ENCODE measurements around the gene RPS5.
"Not testable (repeated sequence)": the region's sequence is repeated elsewhere in the genome, so short reads cannot be mapped to it uniquely, and the experiment has no call there.

RPS5 gene

DNA sequence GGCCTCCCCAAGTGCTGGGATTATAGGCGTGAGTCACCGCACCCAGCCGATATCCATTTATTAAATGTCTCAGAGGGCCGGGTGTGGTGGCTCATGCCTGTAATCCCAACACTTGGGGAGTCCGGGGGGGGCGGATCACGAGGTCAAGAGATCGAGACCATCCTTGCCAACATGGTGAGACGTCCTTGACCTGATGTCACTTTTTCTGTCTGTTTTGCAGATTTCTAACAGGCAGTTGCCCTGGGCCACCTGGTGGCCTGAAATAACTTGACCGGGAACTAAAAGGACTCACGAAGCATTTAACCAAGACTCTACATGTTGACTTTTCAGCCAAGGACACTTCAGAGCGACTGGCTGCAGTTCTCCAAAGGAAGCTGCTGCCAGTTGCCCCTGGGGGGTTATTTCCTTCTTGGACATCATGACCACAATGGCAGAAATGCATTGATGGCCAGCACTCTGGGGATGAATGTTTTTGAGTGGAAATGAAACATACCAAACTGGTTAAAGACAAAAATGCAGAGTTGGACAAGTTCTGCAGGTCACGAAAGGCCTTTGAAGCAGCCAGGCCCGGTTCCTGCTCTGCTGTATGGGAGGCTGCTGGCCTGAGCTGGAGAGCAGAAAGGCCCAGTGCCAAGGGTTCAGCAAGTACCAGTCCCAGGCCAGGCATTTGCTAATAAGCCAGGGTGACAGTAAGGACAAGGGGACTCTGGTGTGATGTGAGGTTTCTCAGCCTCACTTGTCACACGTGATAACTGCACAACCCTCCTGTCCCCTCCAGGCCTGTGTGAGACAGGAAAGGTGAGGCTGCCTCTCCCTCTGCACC is 14.5 kb upstream of the RPS5 start:
- Histone ChIP-seq H3K9ac (ENCODE audit: low read length in 5 of 5) (no peak overlapping the region), H3K27me3 (ENCODE audit: control insufficient read depth in 5 of 5, insufficient read depth in 4 of 5, low read length in 5 of 5) (no peaks in the 10 kb centered on the region), H3K36me3 (ENCODE audit: control insufficient read depth in 5 of 5, insufficient read depth in 5 of 5, low read length in 5 of 5) (peaks cover 0 to 3% (median 0%) of the 10 kb centered on the region in 5 donors), H3K9me3 (ENCODE audit: control insufficient read depth in 5 of 5, low read length in 5 of 5) (no peaks in the 10 kb centered on the region), H3K27ac (ENCODE audit: low read depth, low read length) (no peak overlapping the region), H3K4me1 (ENCODE audit: control insufficient read depth in 5 of 5, insufficient read depth in 5 of 5, low read length in 5 of 5) (peaks cover 0 to 4% (median 0%) of the 10 kb centered on the region in 5 donors), H3K4me3 (ENCODE audit: low read depth in 1 of 5, low read length in 5 of 5) (no peak overlapping the region)

DNA sequence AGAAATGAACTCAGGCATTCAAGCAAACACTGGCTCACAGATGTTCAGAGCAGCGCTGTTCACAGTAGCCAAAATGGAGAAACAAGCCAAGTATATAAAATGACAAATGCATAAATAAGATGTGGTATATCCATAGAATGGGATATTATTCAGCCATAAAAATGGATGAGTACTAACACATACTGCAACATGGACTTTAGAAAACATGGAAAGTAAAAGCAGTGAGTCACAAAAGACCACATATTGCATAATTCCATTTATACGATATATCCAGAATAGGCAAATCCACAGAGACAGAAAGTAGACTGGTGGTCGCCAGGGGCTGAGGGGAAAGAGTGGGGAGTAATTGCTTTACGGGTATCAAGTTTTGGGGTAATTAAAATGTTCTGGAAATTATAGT is 12.9 kb upstream of the RPS5 start:
- Histone ChIP-seq H3K36me3 (ENCODE audit: control insufficient read depth in 5 of 5, insufficient read depth in 5 of 5, low read length in 5 of 5) (no peaks in the 10 kb centered on the region), H3K27ac (ENCODE audit: low read depth, low read length) (no peak overlapping the region)

DNA sequence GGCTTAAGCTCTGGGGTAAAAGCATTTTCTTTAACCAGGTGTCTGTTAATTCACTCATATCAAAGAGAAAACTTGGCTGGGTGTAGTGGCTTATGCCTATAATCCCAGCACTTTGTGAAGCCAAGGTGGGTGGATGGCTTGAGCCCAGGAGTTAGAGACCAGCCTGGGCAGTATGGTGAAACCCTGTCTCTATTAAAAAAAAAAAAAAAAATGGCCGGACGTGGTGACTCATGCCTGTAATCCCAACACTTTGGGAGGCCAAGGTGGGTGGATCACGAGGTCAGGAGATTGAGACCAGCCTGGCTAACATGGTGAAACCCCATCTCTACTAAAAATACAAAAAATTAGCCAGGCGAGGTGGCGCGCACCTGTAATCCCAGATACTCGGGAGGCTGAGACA is 10.3 kb upstream of the RPS5 start:
- not testable (repeated sequence) for H3K9me3 ChIP-seq (ENCODE audit: control insufficient read depth in 5 of 5, low read length in 5 of 5); H3K36me3 ChIP-seq (ENCODE audit: control insufficient read depth in 5 of 5, insufficient read depth in 5 of 5, low read length in 5 of 5); H3K27ac ChIP-seq (ENCODE audit: low read depth, low read length); H3K4me3 ChIP-seq (ENCODE audit: low read depth in 1 of 5, low read length in 5 of 5); H3K27me3 ChIP-seq (ENCODE audit: control insufficient read depth in 5 of 5, insufficient read depth in 4 of 5, low read length in 5 of 5); H3K9ac ChIP-seq (ENCODE audit: low read length in 5 of 5)
- peaks cover 7 to 24% (median 19%) of the 10 kb centered on the region in 5 donors for H3K4me1 ChIP-seq (ENCODE audit: control insufficient read depth in 5 of 5, insufficient read depth in 5 of 5, low read length in 5 of 5)

More for the DNA sequence above, 12.9 kb upstream of the RPS5 start:
- Histone ChIP-seq H3K4me1 (ENCODE audit: control insufficient read depth in 5 of 5, insufficient read depth in 5 of 5, low read length in 5 of 5) (peaks cover 0 to 4% (median 0%) of the 10 kb centered on the region in 5 donors), H3K9me3 (ENCODE audit: control insufficient read depth in 5 of 5, low read length in 5 of 5) (no peaks in the 10 kb centered on the region), H3K27me3 (ENCODE audit: control insufficient read depth in 5 of 5, insufficient read depth in 4 of 5, low read length in 5 of 5) (no peaks in the 10 kb centered on the region), H3K4me3 (ENCODE audit: low read depth in 1 of 5, low read length in 5 of 5) (no peak overlapping the region), H3K9ac (ENCODE audit: low read length in 5 of 5) (no peak overlapping the region)

DNA sequence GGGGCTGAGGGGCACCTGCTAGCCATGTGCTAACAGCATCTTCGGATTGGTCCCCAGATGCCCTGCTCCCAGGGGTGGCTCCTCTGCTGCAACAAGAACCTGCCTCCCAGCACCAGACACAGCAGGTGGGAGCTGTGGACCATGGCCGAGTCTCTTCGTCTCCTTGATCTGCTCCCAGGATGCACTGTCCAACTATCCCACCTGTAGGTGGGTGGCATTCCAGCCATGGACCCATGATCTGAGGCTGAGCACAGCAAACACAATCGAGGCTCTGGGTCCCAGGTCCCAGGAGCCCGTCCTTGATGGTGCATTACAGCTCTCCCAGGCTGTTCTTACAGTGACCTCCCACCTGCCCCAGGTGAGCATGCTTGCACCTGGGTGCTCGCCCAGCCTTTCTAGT is 7.8 kb upstream of the RPS5 start:
- Histone ChIP-seq H3K36me3 (ENCODE audit: control insufficient read depth in 5 of 5, insufficient read depth in 5 of 5, low read length in 5 of 5) (no peaks in the 10 kb centered on the region), H3K27me3 (ENCODE audit: control insufficient read depth in 5 of 5, insufficient read depth in 4 of 5, low read length in 5 of 5) (no peaks in the 10 kb centered on the region), H3K4me3 (ENCODE audit: low read depth in 1 of 5, low read length in 5 of 5) (no peak overlapping the region), H3K9ac (ENCODE audit: low read length in 5 of 5) (no peak overlapping the region), H3K9me3 (ENCODE audit: control insufficient read depth in 5 of 5, low read length in 5 of 5) (no peaks in the 10 kb centered on the region), H3K4me1 (ENCODE audit: control insufficient read depth in 5 of 5, insufficient read depth in 5 of 5, low read length in 5 of 5) (peaks cover 7 to 26% (median 24%) of the 10 kb centered on the region in 5 donors), H3K27ac (ENCODE audit: low read depth, low read length) (no peak overlapping the region)

DNA sequence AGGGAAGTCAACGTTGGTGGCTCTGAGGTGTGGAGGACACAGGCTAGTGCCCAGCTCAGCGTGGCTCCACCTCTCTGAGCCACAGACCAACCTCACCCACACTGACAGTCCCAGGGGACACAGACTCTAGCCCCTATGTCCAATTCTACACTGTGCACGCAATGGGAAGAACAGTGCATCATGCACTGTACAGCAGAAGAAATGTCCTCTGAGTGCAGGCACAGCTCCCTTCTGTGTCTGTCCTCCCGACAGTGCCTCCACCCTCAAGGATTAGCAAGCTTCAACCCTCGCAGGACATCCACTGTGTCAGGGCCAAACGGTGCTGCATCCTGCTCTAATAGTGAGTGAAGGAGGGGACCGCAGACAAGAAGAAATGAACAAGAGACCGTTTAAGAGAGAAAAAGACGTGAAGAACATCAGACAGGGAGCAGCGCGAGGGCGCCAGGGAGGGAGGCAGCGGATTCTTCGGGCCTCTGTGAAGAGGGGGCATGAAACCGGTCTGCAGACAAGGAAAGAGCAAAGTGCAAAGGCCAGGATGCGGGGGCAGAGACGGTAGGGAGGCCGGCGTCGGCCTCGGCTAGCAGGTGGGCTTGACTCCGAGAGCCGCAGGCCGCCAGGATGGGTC is 6.9 kb upstream of the RPS5 start:
- Histone ChIP-seq H3K4me3 (ENCODE audit: low read depth in 1 of 5, low read length in 5 of 5) (peak overlapping the region; percentile 76 to 89 (median 83)), H3K9me3 (ENCODE audit: control insufficient read depth in 5 of 5, low read length in 5 of 5) (no peaks in the 10 kb centered on the region), H3K27ac (ENCODE audit: low read depth, low read length) (peak overlapping the region; percentile 85), H3K9ac (ENCODE audit: low read length in 5 of 5) (peak overlapping the region; percentile 3 to 89 (median 78)), H3K27me3 (ENCODE audit: control insufficient read depth in 5 of 5, insufficient read depth in 4 of 5, low read length in 5 of 5) (no peaks in the 10 kb centered on the region), H3K36me3 (ENCODE audit: control insufficient read depth in 5 of 5, insufficient read depth in 5 of 5, low read length in 5 of 5) (no peaks in the 10 kb centered on the region), H3K4me1 (ENCODE audit: control insufficient read depth in 5 of 5, insufficient read depth in 5 of 5, low read length in 5 of 5) (peaks cover 7 to 26% (median 24%) of the 10 kb centered on the region in 5 donors)

DNA sequence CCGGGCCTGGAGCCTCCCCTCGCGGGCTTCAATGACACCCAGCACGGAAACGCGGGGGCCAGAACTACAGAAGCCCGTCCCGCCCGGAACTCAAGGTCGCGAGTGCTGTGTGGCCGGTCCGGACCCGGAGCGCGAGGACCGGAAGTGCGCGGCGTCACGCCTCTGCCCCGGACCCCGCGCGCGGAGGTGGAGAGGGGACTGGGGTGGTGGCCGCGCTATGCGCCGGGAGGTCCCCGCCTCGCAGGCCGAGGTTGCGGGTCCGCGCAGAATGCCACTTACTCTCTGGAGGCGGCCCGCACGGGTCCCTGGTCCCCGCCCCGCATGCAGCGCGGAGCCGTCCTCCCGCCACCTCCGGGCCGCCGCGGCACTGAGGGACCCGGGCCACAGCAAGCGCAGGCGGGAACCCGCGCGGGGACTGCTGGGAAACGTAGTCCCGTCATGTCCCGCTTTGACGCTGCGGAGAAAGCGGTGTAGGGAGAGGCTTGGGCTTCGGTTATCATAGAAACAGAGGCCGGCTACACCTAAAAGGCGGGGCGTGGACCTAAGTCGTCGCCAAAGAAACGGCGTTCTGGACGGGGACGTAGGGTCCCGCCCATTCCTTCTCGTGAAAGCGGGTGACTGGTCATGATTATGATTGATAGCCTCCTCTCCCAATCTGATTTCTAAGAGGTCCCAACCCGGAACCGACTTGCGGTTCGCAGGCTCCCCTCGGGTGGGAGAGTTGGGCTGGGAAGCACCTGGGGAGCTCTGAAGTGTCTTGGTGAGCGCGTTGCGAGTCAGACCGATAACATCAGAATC is 6.2 kb upstream of the RPS5 start, which contains the start of gene ZNF837:
Gene ZNF837, minus strand, starts transcription at position 369 of the 798 bp plus-strand sequence. CDS start 11,698 bp downstream, outside the sequence.
- Histone ChIP-seq H3K36me3 (ENCODE audit: control insufficient read depth in 5 of 5, insufficient read depth in 5 of 5, low read length in 5 of 5) (no peaks in the 10 kb centered on the region), H3K4me1 (ENCODE audit: control insufficient read depth in 5 of 5, insufficient read depth in 5 of 5, low read length in 5 of 5) (peaks cover 9 to 32% (median 30%) of the 10 kb centered on the region in 5 donors), H3K27ac (ENCODE audit: low read depth, low read length) (peak within 1 kb of the TSS; percentile 85), H3K4me3 (ENCODE audit: low read depth in 1 of 5, low read length in 5 of 5) (peak within 1 kb of the TSS; percentile 76 to 91 (median 83)), H3K9me3 (ENCODE audit: control insufficient read depth in 5 of 5, low read length in 5 of 5) (no peaks in the 10 kb centered on the region), H3K9ac (ENCODE audit: low read length in 5 of 5) (peak within 1 kb of the TSS; percentile 3 to 89 (median 78)), H3K27me3 (ENCODE audit: control insufficient read depth in 5 of 5, insufficient read depth in 4 of 5, low read length in 5 of 5) (no peaks in the 10 kb centered on the region)

DNA sequence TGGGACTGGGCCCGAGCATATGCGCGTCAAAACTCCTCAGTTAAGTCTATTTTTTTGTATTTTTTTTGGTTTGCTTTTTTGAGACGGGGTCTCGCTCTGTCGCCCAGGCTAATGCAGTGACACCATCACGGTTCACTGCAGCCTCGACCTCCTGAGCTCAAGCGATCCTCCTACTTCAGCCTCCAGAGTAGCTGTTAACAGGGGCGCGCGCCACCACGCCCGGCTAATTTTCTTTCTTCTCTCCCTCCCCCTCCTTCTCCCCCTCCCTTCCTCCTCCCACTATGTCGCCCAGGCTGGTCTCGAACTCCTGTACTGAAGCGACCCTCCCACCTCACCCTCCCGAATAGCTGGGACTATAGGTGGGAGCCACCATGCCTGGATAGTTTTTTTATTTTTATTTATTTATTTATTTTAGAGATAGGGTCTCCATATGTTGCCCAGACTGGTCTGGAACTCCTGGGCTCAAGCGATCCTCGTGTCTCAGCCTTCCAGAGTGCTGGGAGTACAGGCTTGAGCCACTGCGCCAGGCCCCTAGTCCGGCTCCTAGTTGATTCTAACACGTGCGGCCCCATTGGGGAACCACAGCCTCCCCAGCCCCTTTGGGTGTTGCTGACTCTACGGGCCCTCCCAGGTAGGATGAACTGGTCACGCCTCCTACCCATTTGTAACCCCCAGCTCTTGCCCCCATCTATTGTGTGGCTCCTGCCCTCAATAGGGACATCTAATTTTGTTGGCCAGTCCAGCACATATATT is 5.4 kb upstream of the RPS5 start:
- Histone ChIP-seq H3K4me3 (ENCODE audit: low read depth in 1 of 5, low read length in 5 of 5) (peak overlapping the region; percentile 76 to 91 (median 83)), H3K4me1 (ENCODE audit: control insufficient read depth in 5 of 5, insufficient read depth in 5 of 5, low read length in 5 of 5) (peaks cover 11 to 40% (median 38%) of the 10 kb centered on the region in 5 donors), H3K9ac (ENCODE audit: low read length in 5 of 5) (peak overlapping the region in 4 of 5 donors; percentile 46 to 89 (median 71))

DNA sequence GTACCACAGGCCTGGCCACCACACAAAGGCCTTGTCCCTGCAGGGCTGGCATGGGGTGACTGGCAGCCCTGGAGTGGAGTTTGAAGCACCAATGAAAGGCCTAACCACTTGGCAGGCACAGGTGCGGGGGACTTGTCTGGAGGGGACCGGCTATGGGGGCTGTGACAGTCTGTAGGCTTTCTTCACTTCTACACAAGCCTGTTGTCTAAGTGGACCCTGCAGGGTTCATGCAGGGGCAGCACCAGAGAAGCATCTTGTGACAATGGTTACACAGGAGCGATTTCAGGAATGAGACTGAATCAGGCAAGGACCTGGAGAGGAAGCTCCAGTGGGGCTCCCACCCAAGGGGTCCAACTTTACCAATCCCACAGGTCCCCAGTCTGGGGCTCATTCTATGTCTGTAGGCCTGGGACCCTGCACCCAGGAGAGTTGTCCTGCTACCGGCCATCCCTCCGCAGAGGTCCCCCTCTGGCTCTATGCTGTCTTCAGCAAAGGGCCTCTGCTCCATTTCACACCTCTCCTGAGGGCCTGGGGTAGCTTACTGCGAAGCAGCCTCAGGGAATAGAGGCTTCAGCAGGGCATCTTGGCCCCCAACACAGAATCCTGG is 4.0 kb upstream of the RPS5 start:
- Histone ChIP-seq H3K9me3 (ENCODE audit: control insufficient read depth in 5 of 5, low read length in 5 of 5) (no peaks in the 10 kb centered on the region), H3K27ac (ENCODE audit: low read depth, low read length) (no peak overlapping the region), H3K9ac (ENCODE audit: low read length in 5 of 5) (no peak overlapping the region), H3K36me3 (ENCODE audit: control insufficient read depth in 5 of 5, insufficient read depth in 5 of 5, low read length in 5 of 5) (peaks cover 0 to 2% (median under 1%) of the 10 kb centered on the region in 5 donors), H3K4me1 (ENCODE audit: control insufficient read depth in 5 of 5, insufficient read depth in 5 of 5, low read length in 5 of 5) (peaks cover 16 to 52% (median 46%) of the 10 kb centered on the region in 5 donors), H3K4me3 (ENCODE audit: low read depth in 1 of 5, low read length in 5 of 5) (no peak overlapping the region), H3K27me3 (ENCODE audit: control insufficient read depth in 5 of 5, insufficient read depth in 4 of 5, low read length in 5 of 5) (no peaks in the 10 kb centered on the region)

More for the DNA sequence above, 5.4 kb upstream of the RPS5 start:
- Histone ChIP-seq H3K9me3 (ENCODE audit: control insufficient read depth in 5 of 5, low read length in 5 of 5) (no peaks in the 10 kb centered on the region), H3K27ac (ENCODE audit: low read depth, low read length) (peak overlapping the region; percentile 85), H3K36me3 (ENCODE audit: control insufficient read depth in 5 of 5, insufficient read depth in 5 of 5, low read length in 5 of 5) (no peaks in the 10 kb centered on the region), H3K27me3 (ENCODE audit: control insufficient read depth in 5 of 5, insufficient read depth in 4 of 5, low read length in 5 of 5) (no peaks in the 10 kb centered on the region)

DNA sequence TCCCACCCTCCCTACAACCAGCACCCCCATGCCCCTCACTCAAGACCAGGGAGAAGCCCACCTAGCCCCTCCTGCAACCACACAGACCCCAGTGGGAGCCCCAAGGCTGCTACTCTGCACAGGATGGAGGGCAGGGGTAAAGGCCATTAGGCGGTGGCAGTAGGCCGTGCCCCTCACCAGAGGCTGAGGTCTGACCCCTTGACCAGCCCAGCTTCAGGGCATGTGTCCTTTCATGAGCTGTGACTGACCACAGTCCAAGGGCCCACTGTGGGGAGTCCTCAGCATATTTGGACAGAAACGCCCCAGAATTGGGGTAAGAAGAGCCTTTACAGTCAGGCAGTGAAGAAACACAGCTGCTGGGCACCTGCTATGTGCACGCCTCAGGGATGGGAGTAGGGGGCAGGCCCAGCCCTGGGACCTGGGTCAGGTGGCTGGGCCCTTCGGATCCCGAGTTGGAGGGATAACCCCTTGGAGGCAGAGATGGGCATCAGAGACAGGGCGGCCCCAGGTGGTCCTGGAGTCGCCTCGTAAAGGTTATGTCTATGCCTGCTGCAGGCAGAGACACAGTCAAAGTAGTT is 1.7 kb upstream of the RPS5 start:
- peaks cover 3 to 15% (median 8%) of the 10 kb centered on the region in 5 donors for H3K36me3 ChIP-seq (ENCODE audit: control insufficient read depth in 5 of 5, insufficient read depth in 5 of 5, low read length in 5 of 5)
- H3K27ac ChIP-seq (ENCODE audit: low read depth, low read length), result peak overlapping the region; percentile 92
- peaks cover 9 to 45% (median 38%) of the 10 kb centered on the region in 5 donors for H3K4me1 ChIP-seq (ENCODE audit: control insufficient read depth in 5 of 5, insufficient read depth in 5 of 5, low read length in 5 of 5)
- peak overlapping the region in 4 of 5 donors; percentile 72 to 90 (median 82) for H3K9ac ChIP-seq (ENCODE audit: low read length in 5 of 5)
- no peaks in the 10 kb centered on the region for H3K27me3 ChIP-seq (ENCODE audit: control insufficient read depth in 5 of 5, insufficient read depth in 4 of 5, low read length in 5 of 5)
- peak overlapping the region; percentile 69 to 87 (median 77) for H3K4me3 ChIP-seq (ENCODE audit: low read depth in 1 of 5, low read length in 5 of 5)
- no peaks in the 10 kb centered on the region for H3K9me3 ChIP-seq (ENCODE audit: control insufficient read depth in 5 of 5, low read length in 5 of 5)
